ENCODE measurements around the gene SEMA6A.

SEMA6A gene

DNA sequence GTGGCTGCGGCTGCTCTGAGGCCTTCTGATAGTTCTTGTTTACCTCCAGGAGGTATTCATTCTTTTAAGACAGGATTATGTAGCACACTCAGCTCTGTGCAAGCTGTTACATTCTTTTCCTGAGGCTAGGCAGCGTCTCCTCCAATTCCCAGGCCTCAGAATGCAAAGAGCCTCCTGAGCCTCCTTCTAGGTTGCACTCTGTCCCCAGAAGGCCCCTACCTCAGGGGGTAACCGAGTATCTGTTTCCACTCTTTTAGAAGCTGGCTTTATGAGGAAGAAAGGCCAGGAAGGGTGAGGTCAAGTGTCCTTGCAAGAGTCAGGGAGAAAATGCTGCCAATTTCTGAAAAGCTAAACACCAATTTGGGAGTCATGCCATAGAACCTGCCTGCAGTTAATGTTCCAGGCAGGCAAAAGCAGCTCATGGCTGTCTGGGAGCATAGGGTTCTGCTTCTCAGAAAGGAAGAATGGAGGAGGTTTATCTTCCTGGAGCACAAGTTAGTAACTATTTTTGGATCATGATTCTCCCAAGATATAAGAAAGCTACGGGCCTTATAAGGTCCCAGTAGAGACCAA, 178.9 kb downstream of the SEMA6A start:
- no peak for DNase-seq

DNA sequence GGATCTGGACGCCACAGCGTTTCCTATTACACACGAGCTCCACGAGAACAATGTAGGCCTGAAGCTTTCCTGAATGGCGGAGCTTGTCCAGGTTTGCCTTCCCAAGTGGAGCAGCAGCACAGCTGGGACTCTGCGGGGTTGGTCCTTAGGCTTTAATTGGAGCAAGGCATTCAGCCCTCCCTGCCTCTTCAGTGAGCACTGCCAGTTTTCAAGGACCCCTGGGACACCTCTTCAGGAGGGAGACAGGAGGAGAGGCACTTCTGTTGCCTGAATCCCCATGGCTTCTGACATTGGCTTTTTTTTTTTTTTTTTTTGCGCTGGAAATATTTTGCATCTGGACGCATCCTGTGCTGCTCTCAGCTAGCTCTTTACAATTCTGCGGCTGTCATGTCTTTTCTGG, 179.4 kb downstream of the SEMA6A start:
- DNase-seq: no peak

DNA sequence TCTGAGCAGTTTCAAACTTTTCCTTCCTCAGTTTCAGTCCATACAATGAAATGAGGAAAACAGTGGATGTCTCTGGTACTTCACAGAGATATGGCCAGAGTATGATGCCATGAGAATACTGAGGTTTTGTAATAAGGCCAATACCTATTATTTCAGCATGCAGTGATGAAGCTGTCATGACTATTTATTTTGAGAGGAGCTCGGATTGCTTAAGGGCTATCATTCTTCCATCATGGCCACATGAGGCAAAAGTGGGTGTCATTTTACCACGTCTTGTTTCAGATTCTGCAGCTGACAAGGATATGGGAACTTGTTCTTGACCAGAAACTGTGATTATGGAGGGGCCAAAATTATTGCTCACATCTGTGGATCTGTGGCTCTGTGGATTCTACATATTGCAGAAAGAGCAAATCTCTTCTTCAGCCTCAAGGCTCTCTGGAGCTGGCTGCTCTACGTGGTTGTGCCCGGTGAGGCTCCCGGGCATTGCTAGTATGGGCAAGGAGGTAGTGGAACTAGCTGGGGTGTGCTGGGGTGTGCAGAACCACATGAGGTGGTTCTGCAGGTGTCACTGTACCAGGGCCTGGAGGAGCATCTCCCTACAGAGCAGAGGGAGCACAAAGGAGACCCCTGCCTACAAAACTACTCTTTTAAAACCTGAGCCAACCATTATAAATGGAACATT, 180.3 kb downstream of the SEMA6A start:
- DNase-seq: no peak
